NCI-H510A (cell line): ENCODE results near the gene SV2C.

Experiments used
- DNase-seq: peaks from one replicate; lab custom pipeline; 2025; lab: John Stamatoyannopoulos, UW

SV2C gene

DNA sequence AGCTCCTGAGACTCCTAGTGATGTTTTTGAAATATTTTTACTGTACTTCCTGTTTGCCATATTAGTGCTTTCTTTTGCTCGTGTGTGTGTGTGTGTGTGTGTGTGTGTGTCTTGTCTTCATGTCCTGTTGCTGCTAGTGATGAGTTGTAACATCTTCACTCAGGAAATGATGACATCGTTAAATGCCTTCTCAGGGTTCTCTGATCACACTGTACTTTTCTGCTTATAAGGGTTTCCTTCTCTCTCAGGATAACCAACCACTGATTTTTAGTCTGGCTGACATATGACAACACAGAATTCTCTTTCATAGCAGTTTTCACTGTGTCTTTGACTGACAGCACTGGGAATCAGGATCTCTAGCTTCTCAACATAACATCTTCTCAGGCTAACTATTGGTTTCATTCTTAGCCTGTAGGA is 16.1 kb downstream of the SV2C start:
- DNase-seq: no peak

DNA sequence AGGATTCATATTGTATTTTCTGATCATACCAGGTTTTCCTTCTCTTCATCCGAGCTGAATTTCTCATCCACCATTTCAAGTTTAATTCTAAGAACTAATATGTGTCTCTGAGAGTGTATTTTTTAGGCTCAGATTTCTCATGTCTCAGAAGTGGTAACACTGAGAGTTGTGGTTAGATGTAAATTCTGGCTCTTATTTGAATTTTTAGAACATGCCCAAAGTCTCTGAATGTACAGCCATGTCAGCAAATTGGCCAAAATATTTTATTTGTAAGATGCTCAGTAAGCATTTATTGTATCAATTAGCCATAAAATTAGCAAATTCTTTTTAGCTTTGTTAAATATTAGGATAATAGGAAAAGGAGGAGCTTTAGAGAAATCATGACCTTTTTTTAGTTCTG is 16.6 kb downstream of the SV2C start:
- no peak for DNase-seq

- no peak for DNase-seq
These were observed 20.8 kb downstream of the SV2C start for GRCh38 chr5:76104027-76104426.

DNA sequence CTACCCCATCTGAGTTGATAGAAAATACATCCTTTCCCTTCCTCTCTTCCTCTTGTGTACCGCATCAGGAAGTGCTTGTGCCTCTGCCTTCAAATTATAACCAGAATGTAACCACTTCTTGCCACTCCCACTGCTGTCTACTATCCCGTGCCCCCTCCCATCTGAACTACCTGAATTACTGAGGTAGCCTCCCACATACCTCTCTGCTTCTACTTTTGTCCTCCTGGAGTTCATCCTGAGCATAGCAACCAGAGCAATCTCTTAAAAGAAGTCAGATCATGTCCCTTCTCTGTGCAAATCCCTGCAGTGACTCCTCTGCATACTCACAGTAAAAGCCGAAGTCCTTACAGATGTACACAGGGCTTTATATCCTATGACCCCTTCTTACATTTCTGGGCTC is 23.0 kb downstream of the SV2C start:
- DNase-seq: no peak

DNA sequence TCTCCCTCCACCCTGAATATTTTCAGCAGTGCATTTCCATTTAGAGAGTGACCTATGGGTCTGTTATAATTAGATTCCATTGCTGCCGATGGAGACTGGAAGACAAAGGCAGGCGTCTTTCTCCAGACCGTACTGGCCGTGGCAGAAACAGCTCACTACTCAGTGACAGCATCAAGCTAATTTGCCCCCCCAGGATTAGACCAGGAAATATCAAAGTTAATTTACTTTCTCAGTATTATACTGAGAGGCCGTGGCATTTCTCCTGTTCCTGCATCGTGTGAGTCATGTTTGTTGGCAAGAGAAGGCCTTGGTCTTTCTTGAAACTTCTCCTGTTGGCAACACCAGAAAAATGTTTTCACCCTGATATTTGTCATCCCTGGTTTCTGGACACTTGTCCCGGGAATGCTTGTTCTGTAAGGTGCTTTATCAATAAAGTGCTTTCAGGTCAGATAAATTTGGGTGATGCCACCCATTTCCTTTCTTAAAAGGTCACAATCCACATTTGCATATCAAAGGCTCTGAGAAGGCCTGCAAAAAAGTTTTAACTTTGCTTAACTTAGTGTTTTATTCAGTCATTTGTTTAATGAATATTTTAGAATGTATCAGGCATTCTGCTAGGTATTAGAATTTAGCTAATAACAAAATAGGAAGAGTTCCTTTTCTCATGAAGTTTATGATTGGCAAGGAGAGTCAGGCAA is 28.4 kb downstream of the SV2C start:
- no peak for DNase-seq

DNA sequence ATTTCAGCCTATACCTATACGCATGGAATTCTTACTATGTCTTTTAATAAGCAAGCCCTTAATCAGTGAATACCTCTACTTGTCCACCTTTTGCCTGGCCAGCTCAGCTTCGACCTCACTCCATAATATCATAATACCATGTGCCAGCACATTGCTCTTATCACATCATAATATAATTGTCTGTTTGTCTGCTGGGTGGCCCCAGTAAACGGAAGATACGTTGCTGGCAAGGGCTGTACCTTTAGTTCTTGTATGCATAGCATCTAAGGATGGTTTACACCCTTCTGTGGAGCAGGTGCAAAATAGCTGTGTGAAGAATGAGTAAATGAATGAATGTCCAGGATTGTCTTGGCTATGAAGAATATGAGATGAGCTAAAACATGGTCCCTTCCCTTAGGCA is 29.9 kb downstream of the SV2C start:
- no peak for DNase-seq

DNA sequence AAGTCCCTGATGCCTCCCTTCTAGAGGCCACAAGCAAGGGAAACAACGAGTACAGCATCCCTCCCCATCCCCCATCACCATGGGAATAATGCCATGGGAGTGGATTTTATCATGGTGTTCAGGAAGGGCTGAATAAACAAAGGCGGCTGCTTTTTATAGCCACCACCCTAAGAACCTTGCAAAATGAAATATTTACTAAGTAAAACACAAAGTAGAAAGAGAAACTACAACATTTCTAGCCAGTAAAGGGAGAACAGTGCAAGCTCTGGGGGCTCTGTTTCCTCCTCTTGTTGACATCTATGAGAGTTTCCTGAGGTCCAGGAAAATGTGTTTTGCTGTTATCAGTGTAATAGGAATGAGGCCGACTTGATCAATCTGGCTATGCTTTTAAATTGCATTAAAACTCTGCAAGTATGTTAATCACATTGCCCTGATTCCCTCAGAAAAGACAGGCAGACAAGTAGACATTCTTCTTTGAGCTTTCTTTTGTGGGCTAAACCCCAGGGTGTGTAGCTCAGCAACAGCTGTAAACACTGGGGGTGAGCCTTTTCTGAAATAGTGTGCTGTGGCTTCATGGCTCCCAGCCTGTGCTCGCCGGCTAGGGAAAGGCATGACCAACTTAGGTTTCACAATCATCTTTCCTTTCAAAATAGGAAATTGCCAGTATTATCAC is 31.1 kb downstream of the SV2C start:
- no peak for DNase-seq

DNA sequence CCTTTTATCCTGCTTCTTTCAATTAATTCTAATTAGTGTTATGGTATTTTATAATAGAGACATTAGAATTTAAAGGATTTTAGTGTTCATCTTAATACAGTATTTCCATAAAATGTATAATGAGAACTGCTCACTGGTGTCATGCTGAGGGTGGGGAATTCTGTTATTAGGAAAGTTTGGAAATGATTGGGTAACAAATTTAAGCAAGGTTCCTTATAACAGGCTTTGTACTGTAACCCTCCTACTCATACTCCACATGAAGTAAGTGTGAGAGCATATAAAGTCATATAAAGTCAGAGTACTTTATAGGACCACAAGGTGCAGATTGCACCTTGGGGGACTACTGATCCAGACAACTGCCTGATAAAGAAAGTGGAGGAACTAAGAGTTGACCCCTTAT is 42.2 kb downstream of the SV2C start:
- DNase-seq: no peak

DNA sequence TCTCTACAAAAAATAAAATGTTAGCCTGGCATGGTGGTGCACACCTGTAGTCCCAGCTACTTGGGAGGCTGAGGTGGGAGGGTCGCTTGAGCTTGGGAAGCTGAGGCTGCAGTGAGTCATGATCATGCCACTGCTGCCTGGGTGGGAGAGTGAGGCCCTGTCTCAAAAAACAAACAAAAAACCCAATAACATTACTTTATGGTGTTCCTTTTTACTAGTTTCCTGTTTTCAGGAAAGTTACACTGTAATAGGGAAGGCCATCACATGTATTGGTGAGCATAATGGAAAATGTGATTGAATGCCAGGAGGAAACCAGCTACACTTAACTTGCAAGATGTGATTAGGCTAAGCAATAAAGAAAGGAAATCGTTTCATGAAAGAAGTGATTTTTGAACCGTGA is 42.7 kb downstream of the SV2C start:
- no peak for DNase-seq

DNA sequence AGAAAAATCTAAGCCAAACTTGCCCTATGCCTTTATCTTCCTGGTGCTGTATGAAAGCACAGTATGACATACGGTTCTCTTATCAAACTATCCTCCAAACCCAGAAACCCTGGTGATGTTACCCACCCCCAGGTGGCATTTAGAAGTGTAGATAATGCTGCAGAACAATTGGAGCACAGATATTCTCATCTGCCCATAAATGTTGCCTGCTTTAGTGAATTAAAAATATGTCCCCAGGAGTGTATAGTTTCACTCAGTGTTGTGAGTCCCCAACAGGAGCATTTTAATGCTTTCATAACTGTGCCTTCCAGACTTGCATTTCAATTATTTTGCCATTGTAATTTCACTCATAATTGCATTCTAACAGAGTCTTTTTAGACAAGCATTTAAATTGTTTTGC is 50.8 kb downstream of the SV2C start:
- DNase-seq: no peak

DNA sequence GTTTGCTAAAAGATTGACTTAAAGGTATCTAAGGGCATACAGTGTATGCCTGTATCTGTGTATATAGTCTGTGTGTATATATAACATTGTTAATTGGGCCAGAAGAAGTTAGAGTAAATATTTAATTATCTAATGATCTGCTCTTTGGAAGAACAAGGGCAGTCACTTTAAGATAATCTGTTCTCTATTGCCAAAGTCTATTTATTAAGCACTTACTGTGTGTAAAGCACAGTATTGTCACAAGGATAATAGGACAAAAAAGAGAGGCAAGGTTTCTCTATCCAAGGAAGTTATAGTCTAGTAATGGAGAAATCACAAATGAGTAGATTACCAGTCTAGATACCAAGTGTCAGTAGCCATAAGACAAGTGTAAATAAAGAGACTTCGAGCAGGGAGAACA is 51.5 kb downstream of the SV2C start:
- no peak for DNase-seq

DNA sequence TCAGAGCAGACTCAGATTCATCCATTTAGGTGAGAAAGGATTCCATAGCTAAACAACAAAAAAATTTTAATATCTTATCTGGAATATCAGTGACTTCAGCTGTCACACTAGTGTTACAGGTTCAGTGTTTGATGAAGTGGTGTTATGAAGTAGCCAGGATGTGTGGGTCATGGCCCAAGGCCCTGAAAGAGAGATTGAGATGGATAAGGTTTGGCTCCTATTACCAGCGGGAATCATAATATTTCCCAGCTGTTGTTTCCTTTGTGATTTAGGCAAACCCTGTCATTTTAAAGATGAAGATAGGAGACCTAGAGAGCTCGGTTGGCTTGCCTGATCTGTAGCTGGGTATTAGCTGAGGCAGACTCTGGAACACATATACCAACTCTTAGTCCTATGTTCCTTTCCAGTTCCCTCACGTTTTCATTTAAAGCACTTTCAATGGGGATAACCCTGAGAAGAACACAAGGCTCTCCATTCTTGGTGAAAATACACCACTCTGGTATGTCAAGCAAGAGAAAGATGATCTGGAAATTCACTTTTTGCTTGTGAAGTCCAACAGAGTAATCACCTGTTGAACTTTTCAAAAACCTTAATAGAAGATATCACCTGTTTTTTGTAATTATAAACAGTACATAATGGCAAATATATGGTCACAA is 54.8 kb downstream of the SV2C start:
- DNase-seq: no peak

GRCh38 chr5:76143884-76144283 is 60.7 kb downstream of the SV2C start:
- DNase-seq: no peak

DNA sequence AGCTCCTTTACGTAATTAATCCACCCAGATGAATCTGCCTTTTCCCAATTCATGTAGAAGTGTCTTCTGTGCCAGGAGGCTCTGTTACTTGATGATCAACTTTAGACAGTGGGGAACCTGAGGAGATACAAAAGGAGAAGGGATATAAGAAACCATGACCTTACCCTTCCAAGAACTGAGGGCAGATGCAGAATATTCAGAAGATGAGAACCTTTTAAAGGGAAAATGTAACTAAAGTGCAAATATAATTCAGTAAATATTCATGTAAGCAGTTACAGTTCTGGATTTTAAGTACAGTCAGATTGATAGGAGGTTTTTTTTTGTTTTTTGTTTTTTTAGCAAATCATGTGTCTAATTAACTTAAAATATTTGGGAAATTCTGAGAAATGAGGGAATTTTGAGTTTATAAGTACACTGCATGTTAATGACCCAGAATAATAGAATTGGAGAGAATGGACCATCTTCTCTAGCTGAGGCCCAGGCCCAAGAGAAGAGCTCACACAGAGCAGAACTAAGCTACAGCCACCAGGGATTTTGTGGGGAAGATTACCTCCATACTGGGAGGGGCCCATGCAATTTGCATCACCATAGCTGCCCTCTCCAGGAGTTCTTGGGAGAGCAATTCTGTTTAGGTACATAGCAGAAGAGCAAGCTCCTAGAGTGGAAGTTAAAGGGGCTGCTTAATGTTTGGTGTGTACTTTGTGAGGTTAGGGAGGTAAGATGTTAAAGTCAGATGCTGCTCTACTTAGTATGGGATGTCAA is 61.5 kb downstream of the SV2C start:
- DNase-seq: no peak

GRCh38 chr5:76145945-76146344 is 62.8 kb downstream of the SV2C start:
- no peak for DNase-seq

DNA sequence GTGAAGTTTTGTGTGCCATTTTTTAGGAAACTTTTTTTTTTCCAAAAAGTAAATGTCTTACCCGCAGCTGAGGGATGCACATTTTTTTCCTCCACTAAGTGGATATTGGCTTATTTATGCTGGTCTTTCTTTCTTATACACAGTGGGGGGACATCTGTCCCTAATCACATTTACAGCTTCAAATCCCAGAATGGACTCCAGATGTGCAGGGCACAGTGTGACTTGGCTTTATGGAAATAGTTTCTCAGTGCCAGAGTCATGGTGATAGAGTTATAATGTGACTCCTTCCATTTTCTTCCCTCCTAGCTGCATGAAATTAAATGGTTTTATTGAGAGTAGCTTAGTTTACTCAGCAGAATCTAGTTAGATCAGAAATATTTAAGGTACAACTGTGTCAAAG is 66.5 kb downstream of the SV2C start:
- DNase-seq: no peak

DNA sequence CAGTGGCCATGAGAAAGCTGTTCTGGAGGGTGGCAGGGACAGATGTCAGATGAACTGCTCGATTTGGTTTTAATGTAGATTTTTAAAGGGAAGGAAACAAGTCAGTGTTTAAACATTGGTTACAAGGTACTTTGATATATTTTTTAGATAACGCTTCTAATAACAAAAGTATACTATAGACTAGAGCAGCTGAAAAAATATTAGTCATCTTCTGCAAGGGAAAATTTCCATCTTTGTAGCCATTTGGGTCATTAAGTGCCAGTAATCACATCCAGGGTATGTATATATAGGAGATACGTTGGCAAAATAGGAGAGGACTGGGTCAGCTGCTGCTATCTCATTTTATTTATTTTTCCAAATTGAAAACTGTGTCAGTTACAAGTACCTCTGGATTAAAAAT is 69.0 kb downstream of the SV2C start:
- no peak for DNase-seq

- DNase-seq: no peak
These were observed 69.5 kb downstream of the SV2C start for GRCh38 chr5:76152700-76153099.

GRCh38 chr5:76153271-76153670 is 70.1 kb downstream of the SV2C start:
- no peak for DNase-seq

GRCh38 chr5:76154009-76154690 is 71.0 kb downstream of the SV2C start:
- no peak for DNase-seq

DNA sequence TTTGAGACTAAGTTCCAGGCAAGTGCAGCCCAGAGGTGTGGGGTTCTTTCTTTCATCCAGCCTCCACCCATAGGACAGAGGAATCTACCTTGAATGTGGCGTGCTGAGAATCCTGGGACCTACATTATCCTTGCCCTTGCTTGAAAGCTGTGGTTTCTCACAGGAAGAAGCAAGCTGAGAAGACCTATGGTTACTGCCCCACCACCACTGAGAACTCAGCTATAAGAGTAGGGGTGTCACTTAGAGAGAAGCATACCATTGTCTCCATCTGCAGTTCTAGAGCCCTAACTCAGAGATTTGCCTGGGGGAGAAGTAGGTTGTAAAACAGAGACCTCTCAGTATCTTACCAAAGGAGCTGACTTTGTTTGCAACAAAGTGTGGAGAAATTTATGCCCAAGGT is 72.4 kb downstream of the SV2C start:
- no peak for DNase-seq

- no peak for DNase-seq
These were observed 79.2 kb downstream of the SV2C start for GRCh38 chr5:76162335-76162734.
